Measurements from ENCODE around the gene ATP2A3. TPM values are rescaled to one million over a fixed set of nuclear protein-coding genes. Genes with fewer than 3 reads are reported as not detected.

The ATP2A3 gene
- total and polyA plus RNA-seq, 2 experiments from 2014 or later: 2.2 to 4.1 TPM

- no peaks in the 10 kb centered on the region for H3K9me2 ChIP-seq (replicated peaks; ENCODE audit: insufficient read depth)
- peak; percentile 96 for DNase-seq (ENCODE audit: low spot score)
- H3K27ac ChIP-seq: peak within 1 kb of the TSS; percentile 91
- peaks cover 40% of the 10 kb centered on the region for H3K4me1 ChIP-seq (ENCODE audit: insufficient read depth)
- no peaks in the 10 kb centered on the region for H3K36me3 ChIP-seq (replicated peaks; ENCODE audit: insufficient read depth, low read depth)
- H3K79me2 ChIP-seq: peaks cover 4% of the 10 kb centered on the region
- H3K9me3 ChIP-seq (ENCODE audit: low read depth): no peaks in the 10 kb centered on the region
- peak within 1 kb of the TSS; percentile 100 for H3K4me2 ChIP-seq
- 7% methylated on average over 48 of the region's 75 CpGs for WGBS (ENCODE audit: low lambda C conversion rate, missing lambda C conversion rate)
- peak within 1 kb of the TSS; percentile 78 for H3K4me3 ChIP-seq
- no peaks in the 10 kb centered on the region for H3K27me3 ChIP-seq
- H2AFZ ChIP-seq: peak within 1 kb of the TSS; percentile 73
- TF ChIP-seq EZH2 (IDR thresholded peaks at IDR 0.05; ENCODE audit: borderline replicate concordance) (no peak), CTCF (IDR thresholded peaks at IDR 0.05; ENCODE audit: poor library complexity) (no peak), EZH2phosphoT487 (IDR thresholded peaks at IDR 0.05; ENCODE audit: low read depth, severe bottlenecking, unreplicated experiment) (no peak)
- no peaks in the 10 kb centered on the region for H4K20me1 ChIP-seq (ENCODE audit: insufficient read depth, poor library complexity, severe bottlenecking)
Observed at GRCh38 chr17:3893003-3893719, 71.1 kb downstream of the ATP2A3 start, which contains the start of gene CAMKK1. CAMKK1 (minus strand) TSS chr17:3893053; CDS start chr17:3885687, 7,366 bp downstream.

GRCh38 chr17:3892095-3892998 is 71.9 kb downstream of the ATP2A3 start:
- no peaks in the 10 kb centered on the region for H3K36me3 ChIP-seq (replicated peaks; ENCODE audit: insufficient read depth, low read depth)
- H3K27ac ChIP-seq: peak overlapping the region; percentile 59
- H4K20me1 ChIP-seq (ENCODE audit: insufficient read depth, poor library complexity, severe bottlenecking): no peaks in the 10 kb centered on the region
- peaks cover 4% of the 10 kb centered on the region for H3K79me2 ChIP-seq
- peak overlapping the region; percentile 73 for H2AFZ ChIP-seq
- 1% methylated on average over 48 of the region's 96 CpGs for WGBS (ENCODE audit: low lambda C conversion rate, missing lambda C conversion rate)
- H3K27me3 ChIP-seq: no peaks in the 10 kb centered on the region
- TF ChIP-seq EZH2phosphoT487 (IDR thresholded peaks at IDR 0.05; ENCODE audit: low read depth, severe bottlenecking, unreplicated experiment): no peak
- TF ChIP-seq CTCF (IDR thresholded peaks at IDR 0.05; ENCODE audit: poor library complexity): peak; percentile 20
- no peak for TF ChIP-seq EZH2 (IDR thresholded peaks at IDR 0.05; ENCODE audit: borderline replicate concordance)
- H3K4me2 ChIP-seq: peak overlapping the region; percentile 100
- DNase-seq (ENCODE audit: low spot score): peak; percentile 81
- no peaks in the 10 kb centered on the region for H3K9me2 ChIP-seq (replicated peaks; ENCODE audit: insufficient read depth)
- peak overlapping the region; percentile 78 for H3K4me3 ChIP-seq
- no peaks in the 10 kb centered on the region for H3K9me3 ChIP-seq (ENCODE audit: low read depth)
- H3K4me1 ChIP-seq (ENCODE audit: insufficient read depth): peaks cover 40% of the 10 kb centered on the region

GRCh38 chr17:3891626-3892094 is 72.6 kb downstream of the ATP2A3 start:
- 30% methylated on average over 11 of the region's 12 CpGs for WGBS (ENCODE audit: low lambda C conversion rate, missing lambda C conversion rate)
- Histone ChIP-seq H3K4me2 (peak overlapping the region; percentile 100), H2AFZ (no peak overlapping the region), H3K4me3 (no peak overlapping the region), H3K9me3 (ENCODE audit: low read depth) (no peaks in the 10 kb centered on the region), H3K36me3 (replicated peaks; ENCODE audit: insufficient read depth, low read depth) (no peaks in the 10 kb centered on the region), H3K79me2 (peaks cover 4% of the 10 kb centered on the region), H3K4me1 (ENCODE audit: insufficient read depth) (peaks cover 40% of the 10 kb centered on the region), H3K9me2 (replicated peaks; ENCODE audit: insufficient read depth) (no peaks in the 10 kb centered on the region), H3K27ac (no peak overlapping the region), H4K20me1 (ENCODE audit: insufficient read depth, poor library complexity, severe bottlenecking) (no peaks in the 10 kb centered on the region), H3K27me3 (no peaks in the 10 kb centered on the region)
- TF ChIP-seq EZH2 (IDR thresholded peaks at IDR 0.05; ENCODE audit: borderline replicate concordance) (no peak), CTCF (IDR thresholded peaks at IDR 0.05; ENCODE audit: poor library complexity) (no peak), EZH2phosphoT487 (IDR thresholded peaks at IDR 0.05; ENCODE audit: low read depth, severe bottlenecking, unreplicated experiment) (no peak)
- no peak for DNase-seq (ENCODE audit: low spot score)

All from hepatocyte (in vitro differentiated cells).